RCC 7860 (cell line): ENCODE results near the gene BCL2L1.
"Not testable (repeated sequence)": the region's sequence is repeated elsewhere in the genome, so short reads cannot be mapped to it uniquely, and the experiment has no call there.

Experiments used
- DNase-seq: peaks from one replicate; pipeline ENCODE4 v3.0.0-alpha.2; 2015; ENCODE audit warnings: low spot score
- FAIRE-seq: peaks from 2 replicates; lab custom pipeline; 2012; peaks lifted over from hg19 to GRCh38; lab: Jason Lieb, UNC

The BCL2L1 gene

DNA sequence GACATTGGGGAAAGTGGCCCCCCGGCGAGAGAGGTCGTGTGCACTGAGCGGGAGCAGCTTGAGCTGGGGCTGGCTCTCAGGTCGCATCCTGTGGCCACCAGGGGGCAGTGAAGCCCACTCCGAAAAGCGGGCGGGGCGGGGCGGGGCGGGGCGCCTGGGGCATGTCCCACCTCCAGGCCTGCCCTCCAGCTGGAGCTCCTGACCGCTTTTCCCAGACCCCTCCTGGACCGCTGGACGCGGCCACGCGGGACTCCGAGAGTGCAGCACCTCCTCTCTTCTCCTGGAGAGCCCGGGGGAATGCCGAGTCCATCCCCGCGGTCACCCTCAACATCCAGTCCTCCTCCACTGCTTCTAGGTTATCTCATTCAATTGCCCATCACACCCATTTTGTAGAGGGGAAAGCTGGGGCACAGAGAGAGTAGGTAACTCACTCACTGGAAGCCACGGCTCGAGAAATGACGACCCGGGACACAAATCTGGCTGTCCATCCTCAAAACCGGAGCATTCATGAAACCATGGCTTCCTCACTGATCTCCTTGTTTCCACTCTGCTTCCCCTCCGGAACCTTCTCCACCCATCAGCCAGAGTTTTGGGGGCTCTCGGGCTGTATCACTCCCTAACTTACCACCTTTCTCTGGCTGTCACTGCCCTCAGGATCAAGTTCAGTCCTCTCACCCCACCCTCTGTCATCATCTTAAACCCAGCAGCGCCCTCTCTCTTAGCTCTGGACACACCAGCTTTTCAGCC is 60.9 kb downstream of the BCL2L1 start:
- FAIRE-seq (no peak), DNase-seq (peak; percentile 75)

DNA sequence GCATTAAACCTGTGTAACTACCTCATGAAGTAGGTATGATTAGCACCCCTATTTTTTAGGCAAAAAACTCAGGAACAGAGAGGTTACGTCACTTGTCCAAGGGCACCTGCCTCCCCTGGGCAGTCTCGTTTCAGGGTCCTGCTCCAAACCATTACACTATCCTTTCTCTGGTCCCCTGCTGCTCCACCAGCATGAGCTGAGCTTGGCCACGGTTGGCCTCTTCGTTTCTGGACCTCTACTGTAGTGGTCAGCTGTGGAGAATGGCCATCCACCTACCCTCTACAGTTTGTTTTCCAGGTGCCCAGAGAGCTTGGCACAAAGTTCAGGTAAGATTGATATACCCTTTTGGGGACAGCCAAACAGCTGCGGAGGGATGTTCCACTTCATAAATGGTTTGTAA is 68.1 kb downstream of the BCL2L1 start:
- DNase-seq, result no peak
- no peak for FAIRE-seq

DNA sequence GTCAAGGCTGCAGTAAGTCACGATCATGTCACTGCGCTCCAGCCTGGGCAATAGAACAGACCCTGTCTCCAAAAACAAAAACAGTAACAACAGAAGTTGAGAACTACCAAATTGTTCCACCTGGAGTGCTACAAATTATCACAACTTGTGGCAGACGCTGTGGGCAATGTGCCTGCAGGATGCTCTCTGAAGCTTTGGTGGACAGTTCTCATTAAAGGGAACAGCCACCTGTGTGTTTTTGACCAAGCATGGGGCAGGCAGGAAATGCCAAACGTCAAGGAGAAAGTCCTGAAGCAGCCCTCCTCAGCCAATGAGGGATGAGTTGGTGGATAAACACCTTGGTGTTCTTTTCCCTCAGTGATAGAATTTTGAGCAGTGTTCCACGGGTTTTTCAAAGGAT is 69.1 kb downstream of the BCL2L1 start:
- DNase-seq (no peak), FAIRE-seq (no peak)

DNA sequence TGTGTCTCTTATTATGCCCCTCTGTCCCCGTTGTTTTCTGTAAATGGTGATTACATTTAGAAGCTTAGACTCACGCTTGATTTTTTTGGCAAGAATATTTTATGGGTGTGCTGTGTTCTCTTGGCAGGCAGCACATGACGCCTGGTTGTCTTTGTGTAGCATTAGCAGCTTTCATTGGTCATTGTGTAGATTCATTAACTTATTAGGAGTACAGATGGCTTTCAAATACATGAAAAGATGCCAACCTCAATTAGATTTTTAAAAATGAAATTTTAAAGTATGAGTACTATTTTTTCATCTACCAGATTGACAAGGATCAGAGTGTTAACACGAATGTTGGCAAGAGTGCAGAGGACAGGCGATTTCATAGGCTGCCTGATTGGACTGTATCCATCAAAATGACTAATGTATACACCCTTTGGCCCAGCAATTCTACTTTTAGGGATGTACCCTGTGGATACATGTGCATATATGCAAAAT is 69.7 kb downstream of the BCL2L1 start:
- FAIRE-seq, result no peak
- DNase-seq, result no peak

DNA sequence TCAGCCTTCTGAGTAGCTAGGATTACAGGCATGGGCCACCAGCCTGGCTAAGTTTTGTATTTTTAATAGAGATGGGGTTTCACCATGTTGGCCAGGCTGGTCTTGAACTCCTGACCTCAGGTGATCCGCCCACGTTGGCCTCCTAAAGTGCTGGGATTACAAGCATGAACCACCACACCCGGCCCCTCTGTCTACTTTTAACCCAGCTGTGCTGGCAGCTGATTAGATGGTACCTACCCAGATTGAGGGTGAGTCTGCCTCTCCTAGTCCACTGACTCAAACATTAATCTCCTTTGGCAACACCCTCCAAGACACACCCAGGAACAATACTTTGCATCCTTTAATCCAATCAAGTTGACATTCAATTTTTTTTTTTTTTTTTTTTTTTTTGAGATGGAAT is 74.6 kb downstream of the BCL2L1 start:
- not testable (repeated sequence) for FAIRE-seq, DNase-seq

- no peak for FAIRE-seq
- DNase-seq, result no peak
These were observed 78.0 kb downstream of the BCL2L1 start for GRCh38 chr20:31644701-31645100.

- DNase-seq (no peak), FAIRE-seq (no peak)
These were observed 79.1 kb downstream of the BCL2L1 start for GRCh38 chr20:31643522-31643921.

DNA sequence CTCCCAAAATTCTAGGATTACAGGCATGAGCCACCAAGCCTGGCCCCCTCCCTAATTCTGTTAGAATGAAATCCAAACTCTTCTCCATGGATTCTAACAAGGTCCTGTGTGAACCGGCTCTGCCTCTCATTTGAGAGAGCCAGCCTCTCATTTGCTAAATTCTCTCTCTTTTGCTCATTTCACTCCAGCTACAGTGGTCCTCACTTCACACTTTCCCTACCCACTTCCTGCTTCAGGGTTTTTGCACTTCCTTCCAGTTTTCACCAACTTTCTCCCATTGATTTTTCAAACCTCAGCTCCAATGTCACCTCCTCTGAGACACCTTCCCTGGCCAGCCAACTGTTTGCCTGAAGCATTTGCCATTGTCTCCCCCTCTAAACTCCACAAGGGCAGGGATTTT is 79.8 kb downstream of the BCL2L1 start:
- no peak for DNase-seq
- no peak for FAIRE-seq

GRCh38 chr20:31641391-31641790 is 81.3 kb downstream of the BCL2L1 start:
- DNase-seq (no peak), FAIRE-seq (no peak)

DNA sequence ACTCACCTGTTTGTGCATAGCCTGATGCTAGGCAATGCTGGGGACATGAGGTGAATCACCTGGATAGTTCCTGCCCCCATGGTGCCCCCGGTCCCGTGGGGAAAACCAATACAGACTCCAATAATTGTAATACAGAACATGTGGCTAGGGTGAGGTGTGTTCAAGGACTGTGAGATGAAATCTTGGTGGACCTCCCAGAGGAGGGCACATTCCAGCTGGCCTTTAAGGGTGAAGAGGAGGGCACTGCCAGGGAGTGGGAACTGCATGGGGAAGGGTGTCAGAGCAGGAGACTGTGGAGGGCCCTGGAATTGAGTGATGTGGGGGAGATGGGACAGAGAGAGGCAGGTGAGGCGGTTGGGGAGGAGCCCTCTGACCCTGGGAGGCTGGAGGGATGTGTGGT is 82.4 kb downstream of the BCL2L1 start:
- FAIRE-seq (no peak), DNase-seq (no peak)

GRCh38 chr20:31638816-31639215 is 83.9 kb downstream of the BCL2L1 start:
- DNase-seq, result no peak

DNA sequence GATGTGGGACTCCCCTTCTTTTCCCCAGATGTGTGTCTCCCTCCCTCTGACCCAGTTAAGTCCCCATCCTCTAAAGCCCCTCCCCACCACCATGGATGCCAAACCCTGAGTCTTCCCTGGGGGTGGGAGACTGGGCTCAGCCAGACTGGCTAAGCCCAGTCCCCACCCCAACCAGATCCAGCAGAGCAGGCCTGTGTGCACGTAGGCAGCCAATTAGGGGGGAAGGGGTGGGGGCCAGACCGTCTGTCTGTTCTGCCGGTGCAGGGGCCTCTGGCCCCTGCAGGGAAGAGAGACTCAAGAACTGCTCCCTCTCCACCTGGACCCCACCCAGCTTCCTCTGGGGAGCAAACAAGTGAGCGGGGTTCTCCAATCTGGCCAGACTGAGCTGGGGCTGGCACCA is 84.4 kb downstream of the BCL2L1 start:
- no peak for DNase-seq
- no peak for FAIRE-seq

More at GRCh38 chr20:31638816-31639215, 83.9 kb downstream of the BCL2L1 start:
- no peak for FAIRE-seq

DNA sequence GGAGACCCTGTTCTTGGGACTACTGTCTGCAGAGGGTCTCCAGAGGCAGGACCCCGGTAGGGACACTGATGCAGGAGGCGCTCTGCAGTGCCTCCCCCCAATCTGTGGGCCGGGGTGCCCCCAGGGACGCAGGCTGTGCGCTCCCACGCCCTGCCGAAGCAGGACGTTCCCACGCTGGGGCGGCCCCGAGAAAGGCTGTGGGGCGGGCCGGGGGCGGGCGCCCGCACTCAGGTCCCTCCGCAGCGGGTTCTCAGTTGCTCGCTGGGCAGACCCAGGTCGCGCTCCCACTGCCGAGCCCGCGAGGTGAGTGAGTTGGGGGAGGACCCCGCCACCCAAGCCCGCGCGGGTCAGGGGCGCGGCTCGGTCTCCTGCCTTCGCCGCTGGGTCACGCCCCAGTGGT is 85.0 kb downstream of the BCL2L1 start, which contains the start of gene COX4I2:
Gene COX4I2, plus strand, starts transcription at position 253 of the 400 bp plus-strand sequence. CDS start 1,106 bp downstream, outside the sequence.
- no peak for FAIRE-seq

GRCh38 chr20:31633339-31633914 is 89.2 kb downstream of the BCL2L1 start:
- DNase-seq (no peak), FAIRE-seq (no peak)

More for the DNA sequence above, 85.0 kb downstream of the BCL2L1 start, which contains the start of gene COX4I2:
- DNase-seq, result no peak

GRCh38 chr20:31632548-31633338 is 89.9 kb downstream of the BCL2L1 start:
- no peak for FAIRE-seq
- DNase-seq, result no peak

DNA sequence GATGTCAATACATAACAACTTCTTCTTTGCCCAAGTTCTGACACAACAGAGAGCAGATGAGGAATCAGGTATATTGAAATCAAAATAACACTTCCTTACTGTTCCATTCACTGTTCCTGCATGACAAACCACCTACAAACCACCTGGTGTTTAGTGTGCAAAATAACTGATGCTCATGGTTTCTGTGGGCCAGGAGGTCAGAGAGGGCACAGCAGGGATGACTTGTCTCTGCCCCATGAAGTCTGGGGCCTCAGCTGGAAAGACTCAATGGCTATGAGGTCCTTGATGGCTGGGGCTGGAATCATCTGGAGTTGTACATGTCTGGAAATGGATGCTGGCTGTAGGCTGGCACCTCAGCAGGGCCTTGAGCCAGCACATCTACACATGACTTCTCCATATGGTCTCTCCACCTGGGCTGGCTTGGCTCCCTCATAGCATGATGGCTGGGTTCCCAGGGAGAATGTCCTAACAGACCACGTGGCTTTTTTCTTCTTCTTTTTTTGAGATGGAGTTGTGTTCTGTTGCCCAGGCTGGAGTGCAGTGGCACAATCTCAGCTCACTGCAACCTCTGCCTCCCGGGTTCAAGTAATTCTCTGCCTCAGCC is 92.4 kb downstream of the BCL2L1 start:
- no peak for FAIRE-seq
- DNase-seq, result peak; percentile 9

DNA sequence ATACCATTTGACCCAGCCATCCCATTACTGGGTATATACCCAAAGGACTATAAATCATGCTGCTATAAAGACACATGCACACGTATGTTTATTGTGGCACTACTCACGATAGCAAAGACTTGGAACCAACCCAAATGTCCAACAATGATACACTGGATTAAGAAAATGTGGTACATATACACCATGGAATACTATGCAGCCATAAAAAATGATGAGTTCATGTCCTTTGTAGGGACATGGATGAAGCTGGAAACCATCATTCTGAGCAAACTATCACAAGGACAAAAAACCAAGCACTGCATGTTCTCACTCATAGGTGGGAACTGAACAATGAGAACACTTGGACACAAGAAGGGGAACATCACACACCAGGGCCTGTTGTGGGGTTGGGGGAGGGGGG is 94.6 kb downstream of the BCL2L1 start:
- not testable (repeated sequence) for FAIRE-seq, DNase-seq

DNA sequence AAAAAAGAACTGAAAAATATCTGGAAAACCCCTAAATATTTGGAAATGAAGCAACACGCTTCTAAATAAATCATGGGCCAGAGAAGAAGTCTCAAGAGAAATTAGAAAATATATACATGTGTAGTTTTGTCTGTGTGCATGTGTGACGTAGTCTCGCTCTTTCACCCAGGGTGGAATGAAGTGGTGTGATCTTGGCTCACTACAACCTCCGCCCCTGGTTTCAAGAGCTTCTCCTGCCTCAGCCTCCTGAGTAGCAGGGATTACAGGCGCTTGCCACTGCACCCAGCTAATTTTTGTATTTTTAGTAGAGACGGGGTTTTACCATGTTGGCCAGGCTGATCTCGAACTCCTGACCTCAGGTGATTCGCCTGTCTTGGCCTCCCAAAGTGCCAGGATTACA is 96.1 kb downstream of the BCL2L1 start:
- not testable (repeated sequence) for DNase-seq, FAIRE-seq

DNA sequence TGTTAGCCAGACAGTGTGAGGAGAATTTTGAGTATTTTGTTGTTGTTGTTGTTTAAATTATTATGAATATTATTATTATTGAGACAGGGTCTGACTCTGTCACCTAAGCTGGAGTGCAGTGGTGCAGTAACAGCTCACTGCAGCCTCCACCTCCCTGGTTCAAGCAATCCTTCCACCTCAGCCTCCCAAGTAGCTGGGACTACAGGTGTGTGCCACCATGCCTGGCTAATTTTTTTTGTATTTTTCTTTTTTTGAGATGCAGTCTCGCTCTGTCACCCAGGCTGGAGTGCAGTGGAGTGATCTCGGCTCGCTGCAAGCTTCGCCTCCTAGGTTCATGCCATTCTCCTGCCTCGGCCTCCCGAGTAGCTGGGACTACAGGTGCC is 99.6 kb downstream of the BCL2L1 start:
- not testable (repeated sequence) for FAIRE-seq, DNase-seq

- DNase-seq, result no peak
- FAIRE-seq, result no peak
These were observed 102.4 kb downstream of the BCL2L1 start for GRCh38 chr20:31620246-31620645.
